ENCODE measurements around the gene MCOLN3.

DNA sequence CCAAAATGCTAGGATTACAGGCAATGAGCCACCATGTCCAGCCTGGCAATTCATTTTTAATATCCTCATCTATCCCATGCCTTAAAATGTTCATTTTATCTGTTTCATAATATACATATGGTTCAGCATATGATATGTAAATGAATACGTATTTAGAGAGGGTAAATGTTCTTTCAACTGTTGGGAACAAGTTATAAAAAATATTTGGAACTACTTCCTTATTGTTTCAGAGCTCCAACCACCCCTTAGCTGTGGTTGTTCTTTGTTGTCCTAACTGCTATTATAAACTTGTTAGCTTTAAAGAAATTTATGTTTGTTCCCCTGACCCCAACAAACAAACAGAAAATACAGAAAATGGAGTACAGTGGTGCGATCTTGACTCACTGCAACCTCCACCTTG, 65.9 kb downstream of the MCOLN3 start:
- TF ChIP-seq, protein P1, sequence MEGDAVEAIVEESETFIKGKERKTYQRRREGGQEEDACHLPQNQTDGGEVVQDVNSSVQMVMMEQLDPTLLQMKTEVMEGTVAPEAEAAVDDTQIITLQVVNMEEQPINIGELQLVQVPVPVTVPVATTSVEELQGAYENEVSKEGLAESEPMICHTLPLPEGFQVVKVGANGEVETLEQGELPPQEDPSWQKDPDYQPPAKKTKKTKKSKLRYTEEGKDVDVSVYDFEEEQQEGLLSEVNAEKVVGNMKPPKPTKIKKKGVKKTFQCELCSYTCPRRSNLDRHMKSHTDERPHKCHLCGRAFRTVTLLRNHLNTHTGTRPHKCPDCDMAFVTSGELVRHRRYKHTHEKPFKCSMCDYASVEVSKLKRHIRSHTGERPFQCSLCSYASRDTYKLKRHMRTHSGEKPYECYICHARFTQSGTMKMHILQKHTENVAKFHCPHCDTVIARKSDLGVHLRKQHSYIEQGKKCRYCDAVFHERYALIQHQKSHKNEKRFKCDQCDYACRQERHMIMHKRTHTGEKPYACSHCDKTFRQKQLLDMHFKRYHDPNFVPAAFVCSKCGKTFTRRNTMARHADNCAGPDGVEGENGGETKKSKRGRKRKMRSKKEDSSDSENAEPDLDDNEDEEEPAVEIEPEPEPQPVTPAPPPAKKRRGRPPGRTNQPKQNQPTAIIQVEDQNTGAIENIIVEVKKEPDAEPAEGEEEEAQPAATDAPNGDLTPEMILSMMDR (IDR thresholded peaks at IDR 0.05): no peak
- TF ChIP-seq EZH2phosphoT487 (IDR thresholded peaks at IDR 0.05): no peak
- TF ChIP-seq EZH2 (IDR thresholded peaks at IDR 0.05): no peak

Measured in neural progenitor cell (in vitro differentiated cells).